CD14-positive monocyte (primary cell): ENCODE data around the gene RNU1-1. TPM values are rescaled to one million over a fixed set of nuclear protein-coding genes. Genes with fewer than 3 reads are reported as not detected.
"Not testable (repeated sequence)": the region's sequence is repeated elsewhere in the genome, so short reads cannot be mapped to it uniquely, and the experiment has no call there.

ENCODE experiments used
- DNase-seq, 3 donors: peaks; one replicate each; pipeline ENCODE4 v3.0.0-alpha.2; 2011 to 2022
- H2AFZ ChIP-seq: 2 replicates; pipeline ENCODE4 v1.6.0; 2012; ENCODE audit warnings: mild to moderate bottlenecking, low read depth, low read length, inconsistent platforms; ENCODE audit not compliant: insufficient read depth, poor library complexity, severe bottlenecking
- H3K27ac ChIP-seq, 2 donors: 1 replicate in 1 of 2; 2 replicates in 1 of 2; pipeline ENCODE4 v1.5.1; 2012 to 2013; ENCODE audit warnings: low read length in 2 of 2, control low read depth in 1 of 2, inconsistent platforms in 1 of 2, low read depth in 1 of 2, mild to moderate bottlenecking in 1 of 2
- H3K27me3 ChIP-seq, 2 donors: one replicate each; pipeline versions ENCODE4 v1.6.0 to v1.6.1; 2011 to 2013; ENCODE audit warnings: low read length in 2 of 2; ENCODE audit not compliant: control insufficient read depth in 2 of 2, insufficient read depth in 2 of 2
- H3K36me3 ChIP-seq, 2 donors: replicated peaks in 1 of 2; 1 replicate in 1 of 2; 2 replicates in 1 of 2; pipeline versions ENCODE4 v1.5.1 to v1.6.1; 2012 to 2013; ENCODE audit warnings: low read length in 2 of 2, control low read depth in 1 of 2, inconsistent platforms in 1 of 2, mild to moderate bottlenecking in 1 of 2; ENCODE audit not compliant: insufficient read depth in 2 of 2, control insufficient read depth in 1 of 2
- H3K4me1 ChIP-seq, 2 donors: 1 replicate in 1 of 2; 2 replicates in 1 of 2; pipeline versions ENCODE4 v1.5.1 to v1.6.1; 2012 to 2013; ENCODE audit warnings: low read length in 2 of 2, control low read depth in 1 of 2, inconsistent platforms in 1 of 2, mild to moderate bottlenecking in 1 of 2, moderate library complexity in 1 of 2; ENCODE audit not compliant: insufficient read depth in 2 of 2, control insufficient read depth in 1 of 2
- H3K4me2 ChIP-seq: replicated peaks from 2 replicates; pipeline ENCODE3; 2012; ENCODE audit warnings: low read length, moderate library complexity, mild to moderate bottlenecking; ENCODE audit not compliant: poor library complexity, severe bottlenecking; ENCODE audit errors: extremely low read depth
- H3K4me3 ChIP-seq, 3 experiments: fragments of 200-600 bp in 1 of 3; sonication (generic) in 1 of 3; replicated peaks in 1 of 3; 1 replicate in 2 of 3; 2 replicates in 1 of 3; pipeline ENCODE4 v1.5.1; 2011 to 2013; ENCODE audit warnings: low read length in 3 of 3, mild to moderate bottlenecking in 3 of 3, control low read depth in 2 of 3, low read depth in 2 of 3, inconsistent platforms in 1 of 3, moderate library complexity in 1 of 3
- H3K79me2 ChIP-seq: 2 replicates; pipeline ENCODE4 v1.6.0; 2012; ENCODE audit warnings: mild to moderate bottlenecking, control low read depth, inconsistent platforms, low read length, moderate library complexity; ENCODE audit not compliant: insufficient read depth
- H3K9ac ChIP-seq: 2 replicates; pipeline ENCODE4 v1.6.0; 2017; ENCODE audit warnings: low read length, mild to moderate bottlenecking; ENCODE audit not compliant: insufficient read depth, poor library complexity, severe bottlenecking
- H3K9me3 ChIP-seq, 2 donors: replicated peaks in 1 of 2; 1 replicate in 1 of 2; 2 replicates in 1 of 2; pipeline versions ENCODE4 v1.5.1 to v1.6.1; 2012 to 2013; ENCODE audit warnings: low read length in 2 of 2, control low read depth in 1 of 2; ENCODE audit not compliant: control insufficient read depth in 1 of 2, insufficient read depth in 1 of 2
- H4K20me1 ChIP-seq: 2 replicates; pipeline ENCODE4 v1.6.0; 2012; ENCODE audit warnings: mild to moderate bottlenecking, low read length, control low read depth, moderate library complexity; ENCODE audit not compliant: insufficient read depth
- H3K27ac Mint-ChIP-seq, 7 donors: one replicate each; pipeline ENCODE4 v1.8.0; 2020; ENCODE audit warnings: mild to moderate bottlenecking in 7 of 7, mixed read lengths in 7 of 7, moderate library complexity in 6 of 7, inconsistent platforms in 2 of 7
- H3K27me3 Mint-ChIP-seq, 3 donors: one replicate each; pipeline ENCODE4 v1.8.0; 2021 to 2022; ENCODE audit warnings: low read depth in 3 of 3, mild to moderate bottlenecking in 3 of 3, mixed read lengths in 3 of 3, moderate library complexity in 3 of 3, inconsistent platforms in 1 of 3
- H3K36me3 Mint-ChIP-seq, 2 donors: one replicate each; pipeline ENCODE4 v1.8.0; 2020; ENCODE audit warnings: mixed read lengths in 2 of 2, inconsistent platforms in 1 of 2, mild to moderate bottlenecking in 1 of 2
- H3K4me1 Mint-ChIP-seq: one replicate; pipeline ENCODE4 v1.8.0; 2020; ENCODE audit warnings: mild to moderate bottlenecking, mixed read lengths
- H3K4me3 Mint-ChIP-seq, 2 donors: one replicate each; pipeline ENCODE4 v1.8.0; 2020; ENCODE audit warnings: mild to moderate bottlenecking in 2 of 2, mixed read lengths in 2 of 2, moderate library complexity in 1 of 2
- H3K9me3 Mint-ChIP-seq, 7 donors: one replicate each; pipeline ENCODE4 v1.8.0; 2020 to 2022; ENCODE audit warnings: mixed read lengths in 7 of 7, mild to moderate bottlenecking in 6 of 7, moderate library complexity in 6 of 7, inconsistent platforms in 2 of 7
- CTCF ChIP-seq: fragments of 200-600 bp; IDR thresholded peaks from one replicate; pipeline ENCODE4 v1.8.0; 2022; ENCODE audit warnings: antibody characterized with exemption, mild to moderate bottlenecking
- WGBS: methylation state at CpG from one replicate; pipeline ENCODE4 v1.1.5; 2013; ENCODE audit warnings: missing lambda C conversion rate; ENCODE audit not compliant: insufficient coverage; 5-methylcytosine and 5-hydroxymethylcytosine counted together
- intact Hi-C, 2 donors: fragments of 100-400 bp; cut with micrococcal nuclease; formaldehyde crosslinking; loops; one replicate each; pipeline versions ENCODE4 v1.15.0 to v1.15.1; 2023
- polyA plus RNA-seq, 3 donors: library from polyadenylated mRNA; depleted of rRNA in 1 of 3; unstranded in 2 of 3; stranded (reverse) in 1 of 3; fragments of 300-500 nt in 2 of 3; fragments of >200 nt in 1 of 3; fragmentation: Illumina TruSeq in 2 of 3; gene quantifications; 1 replicate in 2 of 3; 2 replicates in 1 of 3; pipeline ENCODE4 v1.2.3, GENCODE V29; 2012 to 2021

RNU1-1 gene
- polyA plus RNA-seq, 3 donors: not detected

DNA sequence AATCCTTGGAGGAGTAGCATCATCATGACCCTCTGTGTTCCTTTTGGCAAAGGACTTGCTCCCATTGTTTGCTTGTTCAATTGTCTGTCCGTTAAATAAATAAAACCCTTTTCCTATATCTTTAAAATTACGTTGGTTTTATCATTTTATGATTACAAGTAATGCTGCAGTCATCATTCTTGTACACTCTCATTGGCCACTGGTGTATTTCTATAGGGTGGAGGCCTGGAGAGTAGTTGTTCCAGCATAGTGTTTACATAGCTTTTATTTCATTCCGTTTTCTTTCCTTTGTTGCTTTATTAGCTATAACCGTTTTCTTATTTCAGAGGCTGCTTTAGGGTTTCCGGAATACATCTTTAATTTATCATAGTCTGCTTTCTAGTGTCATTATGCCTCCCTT, 7.6 kb upstream of the RNU1-1 start:
- H3K4me2 ChIP-seq, H3K9me3 ChIP-seq, H3K9ac ChIP-seq, H3K27ac Mint-ChIP-seq, H3K4me1 ChIP-seq, H3K9me3 Mint-ChIP-seq, H3K79me2 ChIP-seq, DNase-seq, H3K4me1 Mint-ChIP-seq, H4K20me1 ChIP-seq, H3K4me3 Mint-ChIP-seq, intact Hi-C loops, H2AFZ ChIP-seq, H3K27ac ChIP-seq, H3K4me3 ChIP-seq, H3K36me3 Mint-ChIP-seq, H3K36me3 ChIP-seq: not testable (repeated sequence)
- WGBS: no CpG with 5 or more reads among the region's 5 CpGs
- H3K27me3 Mint-ChIP-seq: peaks cover 26 to 50% (median 38%) of the 10 kb centered on the region in 3 donors
- peaks cover 4 to 23% of the 10 kb centered on the region in 2 donors for H3K27me3 ChIP-seq

- Histone ChIP-seq H3K36me3 (no peaks in the 10 kb centered on the region), H3K79me2 (no peaks in the 10 kb centered on the region), H2AFZ (no peak overlapping the region), H3K9me3 (no peaks in the 10 kb centered on the region), H3K9ac (no peak overlapping the region), H3K4me2 (no peak overlapping the region), H3K27me3 (peaks cover 4 to 23% of the 10 kb centered on the region in 2 donors), H3K4me3 (no peak overlapping the region), H3K27ac (no peak overlapping the region), H4K20me1 (no peaks in the 10 kb centered on the region), H3K4me1 (no peaks in the 10 kb centered on the region)
- no peak overlapping the region for H3K27ac Mint-ChIP-seq
- peaks cover 0 to 3% (median 0%) of the 10 kb centered on the region in 7 donors for H3K9me3 Mint-ChIP-seq
- no peak for TF ChIP-seq CTCF
- peaks cover 26 to 50% (median 38%) of the 10 kb centered on the region in 3 donors for H3K27me3 Mint-ChIP-seq
- H3K36me3 Mint-ChIP-seq: no peaks in the 10 kb centered on the region
- DNase-seq: no peak
- 73% methylated on average over 4 of the region's 12 CpGs for WGBS
- intact Hi-C loops: no loop called here
- H3K4me1 Mint-ChIP-seq: peaks cover 8% of the 10 kb centered on the region
- H3K4me3 Mint-ChIP-seq: peak overlapping the region in 1 of 2 donors; percentile 68
Observed at GRCh38 chr1:16521288-16521583, 7.2 kb upstream of the RNU1-1 start.

DNA sequence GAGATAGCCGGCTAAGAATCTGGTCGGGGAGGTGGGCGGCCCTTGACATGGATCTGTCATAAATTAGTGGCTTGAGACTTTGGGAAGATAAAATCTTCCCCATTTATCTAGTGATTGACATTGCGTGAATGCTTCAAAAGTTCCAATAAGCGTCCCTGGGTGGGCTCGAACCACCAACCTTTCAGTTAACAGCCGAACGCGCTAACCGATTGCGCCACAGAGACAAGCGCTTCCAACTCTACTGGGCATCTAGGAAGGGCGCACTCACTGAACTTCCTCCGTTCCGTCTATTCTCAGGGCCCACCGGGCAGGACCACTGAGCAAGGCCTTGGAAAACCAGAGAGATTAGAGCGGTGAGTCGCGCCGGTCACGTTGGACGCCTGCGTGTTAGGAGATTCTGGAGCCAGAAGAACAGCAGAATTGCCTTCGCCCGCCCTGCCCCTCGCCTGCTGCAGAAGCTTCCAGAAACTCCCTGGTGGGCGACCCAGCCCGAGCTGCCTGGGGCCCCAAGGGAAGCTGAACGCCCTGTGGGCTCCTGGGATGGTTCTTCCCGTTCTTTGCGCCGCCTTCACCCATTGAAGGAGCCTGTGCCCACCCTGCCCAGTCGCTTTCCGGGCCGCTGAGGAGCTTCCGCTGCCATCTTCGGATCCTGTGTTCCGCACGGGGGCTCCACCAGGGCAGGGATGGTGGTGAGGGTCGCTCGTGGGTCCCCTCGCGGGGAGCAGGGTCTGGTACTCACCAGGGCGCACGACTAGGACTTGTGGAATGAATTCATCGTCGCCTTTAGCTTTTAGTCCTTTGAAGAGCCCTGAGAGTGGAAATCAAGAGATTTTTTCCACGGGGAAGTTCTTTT, 6.6 kb upstream of the RNU1-1 start:
- H3K9ac ChIP-seq, H3K36me3 Mint-ChIP-seq, H3K9me3 ChIP-seq, H3K4me1 Mint-ChIP-seq, H4K20me1 ChIP-seq, H3K36me3 ChIP-seq, DNase-seq, H3K9me3 Mint-ChIP-seq, H3K4me1 ChIP-seq, H3K4me2 ChIP-seq, H2AFZ ChIP-seq, H3K27ac ChIP-seq, H3K79me2 ChIP-seq, intact Hi-C loops: not testable (repeated sequence)
- peak overlapping the region; percentile 64 to 68 for H3K4me3 Mint-ChIP-seq
- peak overlapping the region in 1 of 7 donors; percentile 14 for H3K27ac Mint-ChIP-seq
- 21% methylated on average over 44 of the region's 48 CpGs for WGBS
- peaks cover 26 to 48% (median 38%) of the 10 kb centered on the region in 3 donors for H3K27me3 Mint-ChIP-seq
- Histone ChIP-seq H3K4me3 (peak overlapping the region in 1 of 3 experiments; percentile 11), H3K27me3 (peaks cover 4 to 23% of the 10 kb centered on the region in 2 donors)
